GM18520 (cell line): ENCODE measurements around the gene RASAL2.
A peak's percentile ranks its signal among the peaks of the same experiment; 100 is the strongest.

Experiments
- ATAC-seq: cut with Tn5 transposase; IDR thresholded peaks from one replicate; pipeline ENCODE4 v1.9.1; 2021; ENCODE audit not compliant: unreplicated experiment

RASAL2 gene

GRCh38 chr1:178418284-178418955 lies 324.5 kb downstream of the RASAL2 start:
- ATAC-seq = no peak

- no peak for ATAC-seq
These were observed 340.5 kb downstream of the RASAL2 start for GRCh38 chr1:178434360-178434759.

GRCh38 chr1:178434899-178435435 lies 341.1 kb downstream of the RASAL2 start:
- ATAC-seq = no peak

GRCh38 chr1:178436899-178437298 lies 343.0 kb downstream of the RASAL2 start:
- no peak for ATAC-seq

- ATAC-seq = no peak
These were observed 344.5 kb downstream of the RASAL2 start for GRCh38 chr1:178438432-178438831.

GRCh38 chr1:178442925-178443324 lies 349.0 kb downstream of the RASAL2 start:
- ATAC-seq = no peak

- ATAC-seq = no peak
These were observed 357.0 kb downstream of the RASAL2 start for GRCh38 chr1:178450871-178451270.

GRCh38 chr1:178451529-178451928 lies 357.6 kb downstream of the RASAL2 start:
- ATAC-seq = no peak

GRCh38 chr1:178452013-178452412 lies 358.1 kb downstream of the RASAL2 start:
- no peak for ATAC-seq

GRCh38 chr1:178456472-178456871 lies 362.6 kb downstream of the RASAL2 start:
- no peak for ATAC-seq

GRCh38 chr1:178457651-178458050 lies 363.7 kb downstream of the RASAL2 start:
- ATAC-seq = no peak

- no peak for ATAC-seq
These were observed 364.3 kb downstream of the RASAL2 start for GRCh38 chr1:178458203-178458602.

- ATAC-seq = no peak
These were observed 367.2 kb downstream of the RASAL2 start for GRCh38 chr1:178461104-178461503.

GRCh38 chr1:178461701-178462100 lies 367.8 kb downstream of the RASAL2 start:
- no peak for ATAC-seq

GRCh38 chr1:178464141-178464540 lies 370.2 kb downstream of the RASAL2 start:
- no peak for ATAC-seq

- ATAC-seq = no peak
These were observed 370.7 kb downstream of the RASAL2 start for GRCh38 chr1:178464566-178464965.

- no peak for ATAC-seq
These were observed 371.1 kb downstream of the RASAL2 start for GRCh38 chr1:178465011-178465410.

GRCh38 chr1:178467837-178468236 lies 373.9 kb downstream of the RASAL2 start:
- ATAC-seq = no peak

- ATAC-seq = no peak
These were observed 376.6 kb downstream of the RASAL2 start for GRCh38 chr1:178470411-178470960.

- peak; percentile 60 for ATAC-seq
These were observed 378.6 kb downstream of the RASAL2 start for GRCh38 chr1:178472531-178472930.

- ATAC-seq = no peak
These were observed 383.5 kb downstream of the RASAL2 start for GRCh38 chr1:178477373-178477772.

- ATAC-seq = no peak
These were observed 383.9 kb downstream of the RASAL2 start for GRCh38 chr1:178477841-178478240.
